HEK293 (cell line): ENCODE data around the gene TGFB3.

Source experiments
- CTCF ChIA-PET: fragments of 350-600 bp; formaldehyde crosslinking; extraction: SDS; loops from one replicate; lab custom pipeline; 2021; ENCODE audit warnings: antibody characterized with exemption; lab: Yijun Ruan, JAX
- POLR2A ChIA-PET: fragments of 300-600 bp; formaldehyde crosslinking; extraction: SDS; loops from one replicate; lab custom pipeline; 2020; ENCODE audit warnings: antibody characterized with exemption, inconsistent platforms; lab: Yijun Ruan, JAX
- H3K27ac ChIP-seq: fragments of 200-500 bp; sonication (Bioruptor generic); 2 replicates; pipeline ENCODE4 v1.5.1; 2014; ENCODE audit warnings: low read depth, low read length, control low read depth, inconsistent platforms; ENCODE audit errors: extremely low read depth
- H3K36me3 ChIP-seq, 2 experiments: fragments of 200-500 bp in 1 of 2; sonication (Bioruptor generic) in 1 of 2; 1 replicate in 1 of 2; 2 replicates in 1 of 2; pipeline ENCODE4 v1.5.1; 2014 to 2017; ENCODE audit warnings: inconsistent platforms in 2 of 2, low read length in 2 of 2; ENCODE audit not compliant: control insufficient read depth in 2 of 2, insufficient read depth in 1 of 2
- H3K4me1 ChIP-seq: fragments of 200-500 bp; sonication (Bioruptor generic); 2 replicates; pipeline ENCODE4 v1.5.1; 2014; ENCODE audit warnings: mild to moderate bottlenecking, low read length, inconsistent platforms; ENCODE audit not compliant: control insufficient read depth, insufficient read depth
- H3K4me3 ChIP-seq: 2 replicates; pipeline ENCODE4 v1.5.1; 2011; ENCODE audit warnings: low read depth, mild to moderate bottlenecking, control low read depth, low read length, moderate library complexity
- H3K9me3 ChIP-seq: fragments of 200-500 bp; sonication (Bioruptor generic); 2 replicates; pipeline ENCODE4 v1.5.1; 2014; ENCODE audit warnings: low read depth, low read length, inconsistent platforms; ENCODE audit not compliant: control insufficient read depth, insufficient read depth
- ATF2 ChIP-seq: fragments of 450-650 bp; formaldehyde crosslinking; IDR thresholded peaks from 2 replicates; pipeline ENCODE4 v1.5.1; 2016; ENCODE audit warnings: missing biosample characterization, missing genetic modification characterization, low read depth
- CTCF ChIP-seq: fragments of 450-650 bp; formaldehyde crosslinking; IDR thresholded peaks from 2 replicates; pipeline ENCODE4 v1.5.1; 2016; ENCODE audit warnings: missing biosample characterization, missing genetic modification characterization
- GLI2 ChIP-seq: fragments of 450-650 bp; formaldehyde crosslinking; IDR thresholded peaks from 2 replicates; pipeline ENCODE4; 2017; ENCODE audit warnings: missing biosample characterization, missing genetic modification characterization, low read depth, borderline replicate concordance
- HOXC10 ChIP-seq: sonication (generic); formaldehyde crosslinking; IDR thresholded peaks from 2 replicates; pipeline ENCODE4 v1.8.1; 2023; ENCODE audit warnings: mild to moderate bottlenecking, missing genetic modification reagents
- ZBTB48 ChIP-seq: fragments of 450-650 bp; formaldehyde crosslinking; IDR thresholded peaks from 2 replicates; pipeline ENCODE4 v1.5.1; 2016; ENCODE audit warnings: missing biosample characterization, missing genetic modification characterization
- ZNF112 ChIP-seq: fragments of 450-650 bp; formaldehyde crosslinking; IDR thresholded peaks from 2 replicates; pipeline ENCODE4 v1.5.0; 2017; ENCODE audit warnings: missing biosample characterization, missing genetic modification characterization
- ZNF114 ChIP-seq: fragments of 450-650 bp; formaldehyde crosslinking; IDR thresholded peaks from 2 replicates; pipeline ENCODE4 v1.5.0; 2017; ENCODE audit warnings: missing biosample characterization, missing genetic modification characterization
- ZNF280D ChIP-seq: fragments of 450-650 bp; formaldehyde crosslinking; IDR thresholded peaks from 2 replicates; pipeline ENCODE4 v1.5.1; 2016; ENCODE audit warnings: missing biosample characterization, missing genetic modification characterization
- ZNF341 ChIP-seq: fragments of 450-650 bp; formaldehyde crosslinking; IDR thresholded peaks from 2 replicates; pipeline ENCODE4; 2016; ENCODE audit warnings: low read depth, missing biosample characterization, missing genetic modification characterization
- ZNF354C ChIP-seq: fragments of 450-650 bp; formaldehyde crosslinking; IDR thresholded peaks from 2 replicates; pipeline ENCODE4 v1.5.1; 2016; ENCODE audit warnings: missing biosample characterization, missing genetic modification characterization, low read depth, borderline replicate concordance
- ZNF514 ChIP-seq: fragments of 450-650 bp; formaldehyde crosslinking; IDR thresholded peaks from 2 replicates; pipeline ENCODE4 v1.5.1; 2016; ENCODE audit warnings: missing biosample characterization, missing genetic modification characterization
- ZNF555 ChIP-seq: fragments of 450-650 bp; formaldehyde crosslinking; conservative IDR thresholded peaks from 2 replicates; pipeline ENCODE4 v1.5.1; 2017; ENCODE audit warnings: missing biosample characterization, mild to moderate bottlenecking, missing genetic modification characterization, inconsistent platforms
- ZNF596 ChIP-seq: fragments of 450-650 bp; IDR thresholded peaks from 2 replicates; pipeline ENCODE4 v1.5.0; 2018; ENCODE audit warnings: missing biosample characterization, mild to moderate bottlenecking, missing genetic modification characterization, moderate library complexity
- ZNF610 ChIP-seq: fragments of 450-650 bp; formaldehyde crosslinking; IDR thresholded peaks from 2 replicates; pipeline ENCODE4 v1.5.1; 2016; ENCODE audit warnings: missing biosample characterization, missing genetic modification characterization, borderline replicate concordance
- ZNF645 ChIP-seq: fragments of 450-650 bp; formaldehyde crosslinking; IDR thresholded peaks from 2 replicates; pipeline ENCODE4; 2016; ENCODE audit warnings: missing biosample characterization, missing genetic modification characterization
- ZNF791 ChIP-seq: fragments of 450-650 bp; formaldehyde crosslinking; IDR thresholded peaks from 2 replicates; pipeline ENCODE4 v1.5.1; 2016; ENCODE audit warnings: missing biosample characterization, missing genetic modification characterization
- ZNF837 ChIP-seq: fragments of 450-650 bp; formaldehyde crosslinking; IDR thresholded peaks from 2 replicates; pipeline ENCODE4 v1.5.1; 2016; ENCODE audit warnings: missing biosample characterization, missing genetic modification characterization
- ZSCAN16 ChIP-seq: fragments of 450-650 bp; formaldehyde crosslinking; IDR thresholded peaks from 2 replicates; pipeline ENCODE4 v1.5.1; 2016; ENCODE audit warnings: missing biosample characterization, missing genetic modification characterization

Gene TGFB3

GRCh38 chr14:75934998-75935628 lies 46.7 kb downstream of the TGFB3 start:
- TF ChIP-seq ZNF514 (no peak), ZNF555 (no peak), ZBTB48 (tag by site-specific recombination) (no peak), ZSCAN16 (tag by site-specific recombination) (no peak), ZNF645 (tag by site-specific recombination) (no peak), ZNF114 (tag by site-specific recombination) (no peak), ZNF610 (tag by site-specific recombination) (no peak), ZNF354C (tag by site-specific recombination) (no peak), ZNF596 (tag by site-specific recombination) (no peak), ATF2 (tag by site-specific recombination) (no peak), GLI2 (tag by site-specific recombination) (no peak), ZNF791 (tag by site-specific recombination) (no peak), ZNF837 (tag by site-specific recombination) (no peak), ZNF112 (tag by site-specific recombination) (no peak), HOXC10 (CRISPR knock-in tag) (no peak), ZNF341 (no peak), CTCF (no peak), ZNF280D (tag by site-specific recombination) (no peak)
- TF ChIP-seq, all 188 proteins: peak for 0
- POLR2A ChIA-PET = no interaction called here
- CTCF ChIA-PET = interaction anchor here (0.9 to 1.9 kb wide), 3 partner anchors 29 to 224 kb away, joined by 3 to 9 read pairs (median 5); no protein-coding TSS in a partner anchor
- no peaks in the 10 kb centered on the region for H3K9me3 ChIP-seq
- peaks cover 8% of the 10 kb centered on the region; the same call in 1 of the 2 replicates for H3K4me1 ChIP-seq
- H3K27ac ChIP-seq = no peak overlapping the region
- no peaks in the 10 kb centered on the region for H3K36me3 ChIP-seq
- no peak overlapping the region for H3K4me3 ChIP-seq
